ENCODE results near the gene WWOX. TPM values are rescaled to one million over a fixed set of nuclear protein-coding genes. Genes with fewer than 3 reads are reported as not detected.
A peak's percentile ranks its signal among the peaks of the same experiment; 100 is the strongest.

The WWOX gene
- total and polyA plus RNA-seq, 2 of the 13 experiments (the other 11 are each of a cell fraction or from before 2014, with no cell fraction given) = 9.1 to 37.4 TPM

- TF ChIP-seq, protein P1, sequence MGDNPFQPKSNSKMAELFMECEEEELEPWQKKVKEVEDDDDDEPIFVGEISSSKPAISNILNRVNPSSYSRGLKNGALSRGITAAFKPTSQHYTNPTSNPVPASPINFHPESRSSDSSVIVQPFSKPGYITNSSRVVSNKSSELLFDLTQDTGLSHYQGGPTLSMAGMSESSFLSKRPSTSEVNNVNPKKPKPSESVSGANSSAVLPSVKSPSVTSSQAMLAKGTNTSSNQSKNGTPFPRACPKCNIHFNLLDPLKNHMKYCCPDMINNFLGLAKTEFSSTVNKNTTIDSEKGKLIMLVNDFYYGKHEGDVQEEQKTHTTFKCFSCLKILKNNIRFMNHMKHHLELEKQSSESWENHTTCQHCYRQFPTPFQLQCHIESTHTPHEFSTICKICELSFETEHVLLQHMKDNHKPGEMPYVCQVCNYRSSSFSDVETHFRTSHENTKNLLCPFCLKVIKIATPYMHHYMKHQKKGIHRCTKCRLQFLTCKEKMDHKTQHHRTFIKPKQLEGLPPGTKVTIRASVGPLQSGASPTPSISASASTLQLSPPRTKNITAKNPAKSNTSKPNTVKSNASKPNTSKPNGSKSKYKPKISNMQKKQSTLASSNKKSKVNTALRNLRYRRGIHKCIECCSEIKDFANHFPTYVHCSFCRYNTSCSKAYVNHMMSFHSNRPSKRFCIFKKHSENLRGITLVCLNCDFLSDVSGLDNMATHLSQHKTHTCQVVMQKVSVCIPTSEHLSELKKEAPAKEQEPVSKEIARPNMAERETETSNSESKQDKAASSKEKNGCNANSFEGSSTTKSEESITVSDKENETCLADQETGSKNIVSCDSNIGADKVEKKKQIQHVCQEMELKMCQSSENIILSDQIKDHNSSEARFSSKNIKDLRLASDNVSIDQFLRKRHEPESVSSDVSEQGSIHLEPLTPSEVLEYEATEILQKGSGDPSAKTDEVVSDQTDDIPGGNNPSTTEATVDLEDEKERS (CRISPR knock-in tag; IDR thresholded peaks at IDR 0.05) = no peak
- TF ChIP-seq RFX5 (IDR thresholded peaks at IDR 0.05; ENCODE audit: low read depth, low read length) = no peak
- TF ChIP-seq GTF2F1 (IDR thresholded peaks at IDR 0.05; ENCODE audit: low read length) = no peak
- TF ChIP-seq, protein P2, sequence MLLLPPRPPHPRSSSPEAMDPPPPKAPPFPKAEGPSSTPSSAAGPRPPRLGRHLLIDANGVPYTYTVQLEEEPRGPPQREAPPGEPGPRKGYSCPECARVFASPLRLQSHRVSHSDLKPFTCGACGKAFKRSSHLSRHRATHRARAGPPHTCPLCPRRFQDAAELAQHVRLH (CRISPR knock-in tag; IDR thresholded peaks at IDR 0.05; ENCODE audit: borderline replicate concordance, low read depth) = peak; percentile 31; the same call in 1 of the 2 replicates
- TF ChIP-seq RCOR2 (CRISPR knock-in tag; IDR thresholded peaks at IDR 0.05) = no peak
- no peak for TF ChIP-seq NR1H2 (CRISPR knock-in tag; IDR thresholded peaks at IDR 0.05; ENCODE audit: borderline replicate concordance, low read depth)
- no peak for TF ChIP-seq ZNF713 (CRISPR knock-in tag; IDR thresholded peaks at IDR 0.05)
- no peak for TF ChIP-seq PCBP1 (IDR thresholded peaks at IDR 0.05; ENCODE audit: borderline replicate concordance, low read depth, low read length)
- peak; percentile 49; the same call in 1 of the 2 replicates for TF ChIP-seq ATF2 (CRISPR knock-in tag; IDR thresholded peaks at IDR 0.05)
- TF ChIP-seq ZNF574 (CRISPR knock-in tag; IDR thresholded peaks at IDR 0.05) = 0 out of 2 replicates have a peak, but pooled peaks have one; percentile 9
- TF ChIP-seq ZSCAN22 (CRISPR knock-in tag; IDR thresholded peaks at IDR 0.05) = no peak
- TF ChIP-seq ZBTB46 (CRISPR knock-in tag; IDR thresholded peaks at IDR 0.05; ENCODE audit: borderline replicate concordance) = no peak
- no peak for TF ChIP-seq ZNF816 (CRISPR knock-in tag; IDR thresholded peaks at IDR 0.05; ENCODE audit: borderline replicate concordance)
- no peak for TF ChIP-seq MLLT10 (CRISPR knock-in tag; IDR thresholded peaks at IDR 0.05)
- no peak for TF ChIP-seq SATB2 (CRISPR knock-in tag; IDR thresholded peaks at IDR 0.05)
- TF ChIP-seq SSRP1 (CRISPR knock-in tag; IDR thresholded peaks at IDR 0.05) = no peak
- TF ChIP-seq JARID2 (CRISPR knock-in tag; IDR thresholded peaks at IDR 0.05; ENCODE audit: insufficient replicate concordance) = no peak
- TF ChIP-seq, protein P3, sequence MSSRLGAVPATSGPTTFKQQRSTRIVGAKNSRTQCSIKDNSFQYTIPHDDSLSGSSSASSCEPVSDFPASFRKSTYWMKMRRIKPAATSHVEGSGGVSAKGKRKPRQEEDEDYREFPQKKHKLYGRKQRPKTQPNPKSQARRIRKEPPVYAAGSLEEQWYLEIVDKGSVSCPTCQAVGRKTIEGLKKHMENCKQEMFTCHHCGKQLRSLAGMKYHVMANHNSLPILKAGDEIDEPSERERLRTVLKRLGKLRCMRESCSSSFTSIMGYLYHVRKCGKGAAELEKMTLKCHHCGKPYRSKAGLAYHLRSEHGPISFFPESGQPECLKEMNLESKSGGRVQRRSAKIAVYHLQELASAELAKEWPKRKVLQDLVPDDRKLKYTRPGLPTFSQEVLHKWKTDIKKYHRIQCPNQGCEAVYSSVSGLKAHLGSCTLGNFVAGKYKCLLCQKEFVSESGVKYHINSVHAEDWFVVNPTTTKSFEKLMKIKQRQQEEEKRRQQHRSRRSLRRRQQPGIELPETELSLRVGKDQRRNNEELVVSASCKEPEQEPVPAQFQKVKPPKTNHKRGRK (CRISPR knock-in tag; IDR thresholded peaks at IDR 0.05) = no peak
- TF ChIP-seq ZKSCAN1 (IDR thresholded peaks at IDR 0.05; ENCODE audit: low read length) = no peak
- TF ChIP-seq ZNF792 (CRISPR knock-in tag; IDR thresholded peaks at IDR 0.05) = no peak; the same call in 1 of the 2 replicates
Measured at GRCh38 chr16:78292844-78293380, 193.5 kb downstream of the WWOX start (continued).
